ENCODE results near the gene AKR7A2.
"Not testable (repeated sequence)": the region's sequence is repeated elsewhere in the genome, so short reads cannot be mapped to it uniquely, and the experiment has no call there.

- TF ChIP-seq CTCF (IDR thresholded peaks at IDR 0.05 in 4 of 5, conservative IDR thresholded peaks at IDR 0.05 in 1 of 5); POLR2A (IDR thresholded peaks at IDR 0.05): not testable (repeated sequence)
Observed at GRCh38 chr1:19304081-19304480, 7.9 kb downstream of the AKR7A2 start.

Data from gastrocnemius medialis (tissue), 4 donors.